HepG2 (cell line): ENCODE data around the gene PTPN2. TPM values are rescaled to one million over a fixed set of nuclear protein-coding genes. Genes with fewer than 3 reads are reported as not detected.

Experiments used
- ATAC-seq: fragments of 200-7000 bp; cut with Tn5 transposase; 3 replicates; pipeline ENCODE4 v1.9.1; 2020; ENCODE audit warnings: mild to moderate bottlenecking, moderate library complexity
- BruUV-seq: library from RNA; stranded (reverse); fragments of 400-500 nt; replicated peaks from 2 replicates; lab custom pipeline; 2021; lab: Mats Ljungman, UMichigan
- CTCF ChIA-PET: fragments of 300-600 bp; formaldehyde crosslinking; extraction: SDS; loops from one replicate; lab custom pipeline; 2021; ENCODE audit warnings: low total read pairs, inconsistent platforms, low intra/inter-chr PET ratio; lab: Yijun Ruan, JAX
- POLR2A ChIA-PET: fragments of 350-600 bp; sonication (Branson Sonifier 250); formaldehyde crosslinking; loops from one replicate; lab custom pipeline; 2020; ENCODE audit warnings: antibody characterized with exemption, inconsistent platforms; lab: Yijun Ruan, JAX
- DNase-seq: peaks from one replicate; pipeline ENCODE4 v3.0.0-alpha.2; 2015; ENCODE audit warnings: low spot score
- FAIRE-seq: peaks from 3 replicates; lab custom pipeline; 2011; peaks lifted over from hg19 to GRCh38; lab: Jason Lieb, UNC
- H2AFZ ChIP-seq: one replicate; pipeline ENCODE4 v1.6.1; 2011; ENCODE audit warnings: low read length, inconsistent platforms
- H3K27ac ChIP-seq: fragments of 300-600 bp; 3 replicates; pipeline ENCODE4 v1.8.0; 2011; ENCODE audit warnings: mixed run types, mild to moderate bottlenecking, mixed read lengths, low read length, inconsistent platforms; ENCODE audit not compliant: insufficient read depth; ENCODE audit errors: extremely low read length
- H3K27me3 ChIP-seq, 2 experiments: fragments of 200-600 bp in 1 of 2; 2 replicates in 1 of 2; 3 replicates in 1 of 2; pipeline versions ENCODE4 v1.6.0 to v1.8.0; 2011; ENCODE audit warnings: low read length in 2 of 2, mild to moderate bottlenecking in 2 of 2, moderate library complexity in 2 of 2, inconsistent platforms in 1 of 2; ENCODE audit not compliant: insufficient read depth in 2 of 2, control insufficient read depth in 1 of 2
- H3K36me3 ChIP-seq, 2 experiments: fragments of 200-600 bp in 1 of 2; replicated peaks in 1 of 2; 2 replicates in 1 of 2; 3 replicates in 1 of 2; pipeline versions ENCODE4 v1.5.1 to v1.8.0; 2011; ENCODE audit warnings: low read length in 2 of 2, inconsistent platforms in 1 of 2; ENCODE audit not compliant: insufficient read depth in 2 of 2, control insufficient read depth in 1 of 2
- H3K4me1 ChIP-seq: 2 replicates; pipeline ENCODE4 v1.5.1; 2012; ENCODE audit warnings: low read length, inconsistent platforms; ENCODE audit not compliant: insufficient read depth
- H3K4me2 ChIP-seq: 2 replicates; pipeline ENCODE4 v1.6.0; 2011; ENCODE audit warnings: low read depth, low read length, inconsistent platforms
- H3K4me3 ChIP-seq, 3 experiments: fragments of 200-600 bp in 1 of 3; sonication (generic), shearing (Covaris generic) in 1 of 3; replicated peaks in 1 of 3; 2 replicates each; pipeline ENCODE4 v1.5.1; 2011 to 2016; ENCODE audit warnings: low read length in 3 of 3, inconsistent platforms in 2 of 3, low read depth in 2 of 3, mild to moderate bottlenecking in 2 of 3, control low read depth in 1 of 3, mixed read lengths in 1 of 3; ENCODE audit not compliant: insufficient read depth in 1 of 3
- H3K79me2 ChIP-seq: one replicate; pipeline ENCODE4 v1.6.1; 2011; ENCODE audit warnings: low read length, inconsistent platforms; ENCODE audit not compliant: insufficient read depth
- H3K9ac ChIP-seq: 2 replicates; pipeline ENCODE4 v1.6.0; 2011; ENCODE audit warnings: mild to moderate bottlenecking, low read depth, low read length, inconsistent platforms; ENCODE audit not compliant: insufficient read depth
- H3K9me3 ChIP-seq: 2 replicates; pipeline ENCODE4 v1.5.1; 2012; ENCODE audit warnings: mild to moderate bottlenecking, low read length
- H4K20me1 ChIP-seq: 2 replicates; pipeline ENCODE4 v1.6.0; 2011; ENCODE audit warnings: inconsistent platforms, mild to moderate bottlenecking, low read length, moderate library complexity; ENCODE audit not compliant: insufficient read depth
- BORCS8-MEF2B ChIP-seq: sonication (generic); formaldehyde crosslinking; IDR thresholded peaks from 2 replicates; pipeline ENCODE4 v1.8.0; 2022; ENCODE audit warnings: mild to moderate bottlenecking, missing genetic modification reagents
- FOXA3 ChIP-seq: IDR thresholded peaks from 2 replicates; pipeline ENCODE4 v1.6.1; 2016; ENCODE audit warnings: missing genetic modification reagents, missing compliant biosample characterization
- FOXC1 ChIP-seq: sonication (generic); formaldehyde crosslinking; IDR thresholded peaks from 2 replicates; pipeline ENCODE4 v1.8.0; 2022; ENCODE audit warnings: mild to moderate bottlenecking, missing genetic modification reagents, borderline replicate concordance
- MAX ChIP-seq: IDR thresholded peaks from 2 replicates; pipeline ENCODE4 v1.6.1; 2012; ENCODE audit warnings: inconsistent platforms
- SSRP1 ChIP-seq: IDR thresholded peaks from 2 replicates; pipeline ENCODE4 v1.6.1; 2016; ENCODE audit warnings: control low read depth
- ZNF629 ChIP-seq: sonication (generic); formaldehyde crosslinking; conservative IDR thresholded peaks from 2 replicates; pipeline ENCODE4 v1.5.0; 2020; ENCODE audit warnings: missing genetic modification reagents
- WGBS: methylation state at CpG from one replicate; pipeline ENCODE4 v1.1.6; 2017; ENCODE audit warnings: low lambda C conversion rate; 5-methylcytosine and 5-hydroxymethylcytosine counted together
- in situ Hi-C: cut with HindIII; loops from 2 replicates; pipeline ENCODE4 v1.10.0; 2017; ENCODE audit warnings: low pct_unique_long_range_greater_than_20kb; ENCODE audit not compliant: extremely low pct_ligation_motif_present
- intact Hi-C: fragments of 100-400 bp; cut with micrococcal nuclease; formaldehyde crosslinking; loops from one replicate; pipeline ENCODE4 v1.10.0; 2022; ENCODE audit not compliant: unreplicated experiment
- polyA plus RNA-seq, 8 experiments: library from polyadenylated mRNA; depleted of rRNA in 3 of 8; stranded (reverse) in 7 of 8; unstranded in 1 of 8; fragments of >200 nt; fragmentation: Illumina TruSeq in 4 of 8; extraction: Trizol in 4 of 8; gene quantifications; 2 replicates each; pipeline versions ENCODE4 v1.2.1 to v1.2.3, GENCODE V29; 2011 to 2016; ENCODE audit warnings: low read depth in 4 of 8, missing spikeins in 1 of 8, mixed read lengths in 1 of 8; ENCODE audit not compliant: insufficient read depth in 1 of 8
- total RNA-seq, 5 experiments: library from RNA; depleted of rRNA; stranded (reverse); fragments of >200 nt; fragmentation: Illumina TruSeq; extraction: Trizol; gene quantifications; 2 replicates each; pipeline ENCODE4 v1.2.3, GENCODE V29; 2016; ENCODE audit warnings: low read depth in 1 of 5
- TF ChIP-seq, protein P1 (sequence below): sonication (generic); formaldehyde crosslinking; IDR thresholded peaks from 2 replicates; pipeline ENCODE4 v1.8.0; 2022; ENCODE audit warnings: missing genetic modification reagents, mild to moderate bottlenecking, moderate library complexity, borderline replicate concordance
- TF ChIP-seq, protein P2 (sequence below): sonication (generic); formaldehyde crosslinking; conservative IDR thresholded peaks from 2 replicates; pipeline ENCODE4 v1.4.0; 2020; ENCODE audit warnings: mild to moderate bottlenecking, missing genetic modification reagents, moderate library complexity

PTPN2 gene
- total and polyA plus RNA-seq, 2 of the 13 experiments (the other 11 are each of a cell fraction or from before 2014, with no cell fraction given): 24.9 to 41.5 TPM

- no peak for TF ChIP-seq FOXA3
- TF ChIP-seq, protein P1, sequence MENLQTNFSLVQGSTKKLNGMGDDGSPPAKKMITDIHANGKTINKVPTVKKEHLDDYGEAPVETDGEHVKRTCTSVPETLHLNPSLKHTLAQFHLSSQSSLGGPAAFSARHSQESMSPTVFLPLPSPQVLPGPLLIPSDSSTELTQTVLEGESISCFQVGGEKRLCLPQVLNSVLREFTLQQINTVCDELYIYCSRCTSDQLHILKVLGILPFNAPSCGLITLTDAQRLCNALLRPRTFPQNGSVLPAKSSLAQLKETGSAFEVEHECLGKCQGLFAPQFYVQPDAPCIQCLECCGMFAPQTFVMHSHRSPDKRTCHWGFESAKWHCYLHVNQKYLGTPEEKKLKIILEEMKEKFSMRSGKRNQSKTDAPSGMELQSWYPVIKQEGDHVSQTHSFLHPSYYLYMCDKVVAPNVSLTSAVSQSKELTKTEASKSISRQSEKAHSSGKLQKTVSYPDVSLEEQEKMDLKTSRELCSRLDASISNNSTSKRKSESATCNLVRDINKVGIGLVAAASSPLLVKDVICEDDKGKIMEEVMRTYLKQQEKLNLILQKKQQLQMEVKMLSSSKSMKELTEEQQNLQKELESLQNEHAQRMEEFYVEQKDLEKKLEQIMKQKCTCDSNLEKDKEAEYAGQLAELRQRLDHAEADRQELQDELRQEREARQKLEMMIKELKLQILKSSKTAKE (CRISPR knock-in tag): no peak
- no peak for TF ChIP-seq MAX
- no peak for TF ChIP-seq FOXC1
- DNase-seq: no peak
- H3K4me1 ChIP-seq: no peaks in the 10 kb centered on the region
- H3K9ac ChIP-seq: no peak overlapping the region
- H4K20me1 ChIP-seq: no peaks in the 10 kb centered on the region
- CTCF ChIA-PET: no interaction called here
- POLR2A ChIA-PET: no interaction called here
- no peak overlapping the region for H2AFZ ChIP-seq
- no peaks in the 10 kb centered on the region for H3K27me3 ChIP-seq
- 98% methylated on average over 3 of the region's 3 CpGs for WGBS
- H3K36me3 ChIP-seq: peaks cover 4 to 52% of the 10 kb centered on the region in 2 experiments
- intact Hi-C loops (no loop called here), in situ Hi-C loops (no loop called here)
- H3K9me3 ChIP-seq: no peaks in the 10 kb centered on the region
- no peak overlapping the region for H3K27ac ChIP-seq
- no peaks in the 10 kb centered on the region for H3K79me2 ChIP-seq
- H3K4me2 ChIP-seq: no peak overlapping the region
- no TSS peak for BruUV-seq
- no peak overlapping the region for H3K4me3 ChIP-seq
- no peak for FAIRE-seq
- no peak for ATAC-seq
Observed at GRCh38 chr18:12819322-12819721, 64.7 kb downstream of the PTPN2 start.

- Histone ChIP-seq H2AFZ (no peak overlapping the region), H3K4me1 (no peaks in the 10 kb centered on the region), H3K9ac (no peak overlapping the region), H3K9me3 (no peaks in the 10 kb centered on the region), H4K20me1 (no peaks in the 10 kb centered on the region), H3K27me3 (no peaks in the 10 kb centered on the region), H3K4me3 (no peak overlapping the region), H3K4me2 (no peak overlapping the region), H3K79me2 (no peaks in the 10 kb centered on the region), H3K36me3 (peaks cover 2 to 59% of the 10 kb centered on the region in 2 experiments), H3K27ac (no peak overlapping the region)
- over 99% methylated on average over 3 of the region's 3 CpGs for WGBS
- ChIA-PET CTCF (no interaction called here), POLR2A (no interaction called here)
- DNase-seq: no peak
- no TSS peak for BruUV-seq
- no peak for FAIRE-seq
- intact Hi-C loops (no loop called here), in situ Hi-C loops (no loop called here)
- ATAC-seq: no peak
- no peak for TF ChIP-seq SSRP1 (CRISPR knock-in tag)
- TF ChIP-seq, protein P2, sequence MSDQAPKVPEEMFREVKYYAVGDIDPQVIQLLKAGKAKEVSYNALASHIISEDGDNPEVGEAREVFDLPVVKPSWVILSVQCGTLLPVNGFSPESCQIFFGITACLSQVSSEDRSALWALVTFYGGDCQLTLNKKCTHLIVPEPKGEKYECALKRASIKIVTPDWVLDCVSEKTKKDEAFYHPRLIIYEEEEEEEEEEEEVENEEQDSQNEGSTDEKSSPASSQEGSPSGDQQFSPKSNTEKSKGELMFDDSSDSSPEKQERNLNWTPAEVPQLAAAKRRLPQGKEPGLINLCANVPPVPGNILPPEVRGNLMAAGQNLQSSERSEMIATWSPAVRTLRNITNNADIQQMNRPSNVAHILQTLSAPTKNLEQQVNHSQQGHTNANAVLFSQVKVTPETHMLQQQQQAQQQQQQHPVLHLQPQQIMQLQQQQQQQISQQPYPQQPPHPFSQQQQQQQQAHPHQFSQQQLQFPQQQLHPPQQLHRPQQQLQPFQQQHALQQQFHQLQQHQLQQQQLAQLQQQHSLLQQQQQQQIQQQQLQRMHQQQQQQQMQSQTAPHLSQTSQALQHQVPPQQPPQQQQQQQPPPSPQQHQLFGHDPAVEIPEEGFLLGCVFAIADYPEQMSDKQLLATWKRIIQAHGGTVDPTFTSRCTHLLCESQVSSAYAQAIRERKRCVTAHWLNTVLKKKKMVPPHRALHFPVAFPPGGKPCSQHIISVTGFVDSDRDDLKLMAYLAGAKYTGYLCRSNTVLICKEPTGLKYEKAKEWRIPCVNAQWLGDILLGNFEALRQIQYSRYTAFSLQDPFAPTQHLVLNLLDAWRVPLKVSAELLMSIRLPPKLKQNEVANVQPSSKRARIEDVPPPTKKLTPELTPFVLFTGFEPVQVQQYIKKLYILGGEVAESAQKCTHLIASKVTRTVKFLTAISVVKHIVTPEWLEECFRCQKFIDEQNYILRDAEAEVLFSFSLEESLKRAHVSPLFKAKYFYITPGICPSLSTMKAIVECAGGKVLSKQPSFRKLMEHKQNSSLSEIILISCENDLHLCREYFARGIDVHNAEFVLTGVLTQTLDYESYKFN (CRISPR knock-in tag): no peak
- no peak for TF ChIP-seq BORCS8-MEF2B (CRISPR knock-in tag)
- TF ChIP-seq ZNF629 (CRISPR knock-in tag): no peak
Observed at GRCh38 chr18:12818243-12818642, 65.8 kb downstream of the PTPN2 start.
